ENCODE data around the gene CD209.

The CD209 gene

GRCh38 chr19:7729211-7729610 is 18.1 kb downstream of the CD209 start:
- no peaks in the 10 kb centered on the region for H3K9me3 ChIP-seq (ENCODE audit: control insufficient read depth, insufficient read depth, low read depth, low read length)
- H3K4me3 ChIP-seq (ENCODE audit: low read depth, low read length), result peak overlapping the region; percentile 58
- peaks cover 87% of the 10 kb centered on the region for H3K27me3 ChIP-seq (ENCODE audit: control insufficient read depth, insufficient read depth, low read length)
- H3K4me1 ChIP-seq (ENCODE audit: control insufficient read depth, insufficient read depth, low read length), result peaks cover 9% of the 10 kb centered on the region; the same call in 1 of the 2 replicates
- no peak overlapping the region for H3K9ac ChIP-seq (ENCODE audit: low read length)
- no peak overlapping the region for H3K27ac ChIP-seq (ENCODE audit: low read depth, low read length)
- no peaks in the 10 kb centered on the region for H3K36me3 ChIP-seq (ENCODE audit: control insufficient read depth, insufficient read depth, low read length)

DNA sequence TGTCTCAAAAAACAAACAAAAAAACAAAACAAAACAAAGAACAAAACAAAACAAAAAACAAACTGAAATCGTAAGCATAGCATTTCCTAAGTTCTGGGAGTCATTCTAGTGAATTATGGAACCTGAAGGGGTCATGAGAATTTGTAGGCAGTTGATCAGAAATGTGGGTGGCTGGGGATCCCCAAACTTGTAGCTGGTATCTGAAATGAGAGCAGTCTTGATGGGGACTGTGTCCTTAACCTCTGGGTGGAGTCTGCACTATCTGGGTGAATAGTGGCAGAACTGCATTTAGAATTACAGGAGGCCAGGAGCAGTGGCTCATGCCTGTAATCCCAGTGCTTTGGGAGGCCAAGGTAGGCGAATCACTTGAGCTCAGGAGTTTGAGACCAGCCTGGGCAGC is 21.5 kb downstream of the CD209 start:
- Histone ChIP-seq H3K4me1 (ENCODE audit: control insufficient read depth, insufficient read depth, low read length) (peaks cover 9% of the 10 kb centered on the region; the same call in 1 of the 2 replicates), H3K27ac (ENCODE audit: low read depth, low read length) (no peak overlapping the region), H3K9me3 (ENCODE audit: control insufficient read depth, insufficient read depth, low read depth, low read length) (no peaks in the 10 kb centered on the region), H3K27me3 (ENCODE audit: control insufficient read depth, insufficient read depth, low read length) (peaks cover 70% of the 10 kb centered on the region), H3K36me3 (ENCODE audit: control insufficient read depth, insufficient read depth, low read length) (no peaks in the 10 kb centered on the region), H3K4me3 (ENCODE audit: low read depth, low read length) (no peak overlapping the region), H3K9ac (ENCODE audit: low read length) (no peak overlapping the region)

DNA sequence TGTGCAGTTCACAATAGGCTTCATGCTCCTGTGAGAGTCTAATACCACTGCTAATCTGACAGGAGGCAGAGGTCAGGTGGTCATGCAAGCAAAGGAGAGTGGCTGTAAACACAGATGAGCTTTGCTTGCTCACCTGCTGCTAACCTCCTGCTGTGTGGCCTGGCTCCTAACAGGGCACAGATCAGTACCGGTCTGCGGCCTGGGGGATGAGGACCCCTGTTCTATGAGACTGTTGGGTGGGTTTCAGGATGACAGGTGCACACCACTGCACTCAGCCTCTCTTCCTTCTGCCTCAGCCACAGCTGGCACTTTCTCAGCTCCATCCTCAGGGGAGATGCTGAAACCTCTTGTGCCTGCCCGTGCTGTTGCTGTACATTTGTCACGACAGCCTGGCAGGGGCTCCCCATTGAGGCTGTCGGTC is 25.1 kb downstream of the CD209 start:
- no peaks in the 10 kb centered on the region for H3K4me1 ChIP-seq (ENCODE audit: control insufficient read depth, insufficient read depth, low read length)
- no peak overlapping the region for H3K27ac ChIP-seq (ENCODE audit: low read depth, low read length)
- H3K4me3 ChIP-seq (ENCODE audit: low read depth, low read length), result no peak overlapping the region
- no peaks in the 10 kb centered on the region for H3K9me3 ChIP-seq (ENCODE audit: control insufficient read depth, insufficient read depth, low read depth, low read length)
- H3K27me3 ChIP-seq (ENCODE audit: control insufficient read depth, insufficient read depth, low read length), result peaks cover 42% of the 10 kb centered on the region; the same call in 1 of the 2 replicates
- no peaks in the 10 kb centered on the region for H3K36me3 ChIP-seq (ENCODE audit: control insufficient read depth, insufficient read depth, low read length)
- H3K9ac ChIP-seq (ENCODE audit: low read length), result no peak overlapping the region

- H3K36me3 ChIP-seq (ENCODE audit: control insufficient read depth, insufficient read depth, low read length), result no peaks in the 10 kb centered on the region
- H3K27me3 ChIP-seq (ENCODE audit: control insufficient read depth, insufficient read depth, low read length), result peaks cover 29% of the 10 kb centered on the region; the same call in 1 of the 2 replicates
- H3K9ac ChIP-seq (ENCODE audit: low read length), result no peak overlapping the region
- H3K4me3 ChIP-seq (ENCODE audit: low read depth, low read length), result no peak overlapping the region
- H3K9me3 ChIP-seq (ENCODE audit: control insufficient read depth, insufficient read depth, low read depth, low read length), result peaks cover 4% of the 10 kb centered on the region; the same call in 1 of the 2 replicates
- no peaks in the 10 kb centered on the region for H3K4me1 ChIP-seq (ENCODE audit: control insufficient read depth, insufficient read depth, low read length)
- no peak overlapping the region for H3K27ac ChIP-seq (ENCODE audit: low read depth, low read length)
Observed at GRCh38 chr19:7720351-7720750, 27.0 kb downstream of the CD209 start.

- peaks cover 21% of the 10 kb centered on the region; the same call in 1 of the 2 replicates for H3K27me3 ChIP-seq (ENCODE audit: control insufficient read depth, insufficient read depth, low read length)
- H3K36me3 ChIP-seq (ENCODE audit: control insufficient read depth, insufficient read depth, low read length), result no peaks in the 10 kb centered on the region
- H3K4me1 ChIP-seq (ENCODE audit: control insufficient read depth, insufficient read depth, low read length), result no peaks in the 10 kb centered on the region
- H3K27ac ChIP-seq (ENCODE audit: low read depth, low read length), result no peak overlapping the region
- peaks cover 4% of the 10 kb centered on the region; the same call in 1 of the 2 replicates for H3K9me3 ChIP-seq (ENCODE audit: control insufficient read depth, insufficient read depth, low read depth, low read length)
- no peak overlapping the region for H3K9ac ChIP-seq (ENCODE audit: low read length)
- no peak overlapping the region for H3K4me3 ChIP-seq (ENCODE audit: low read depth, low read length)
Observed at GRCh38 chr19:7718668-7719067, 28.7 kb downstream of the CD209 start.

GRCh38 chr19:7716762-7717161 is 30.6 kb downstream of the CD209 start:
- no peaks in the 10 kb centered on the region for H3K36me3 ChIP-seq (ENCODE audit: control insufficient read depth, insufficient read depth, low read length)
- no peaks in the 10 kb centered on the region for H3K4me1 ChIP-seq (ENCODE audit: control insufficient read depth, insufficient read depth, low read length)
- peaks cover 8% of the 10 kb centered on the region; the same call in 1 of the 2 replicates for H3K27me3 ChIP-seq (ENCODE audit: control insufficient read depth, insufficient read depth, low read length)
- H3K27ac ChIP-seq (ENCODE audit: low read depth, low read length), result no peak overlapping the region
- H3K9me3 ChIP-seq (ENCODE audit: control insufficient read depth, insufficient read depth, low read depth, low read length), result peaks cover 4% of the 10 kb centered on the region; the same call in 1 of the 2 replicates
- H3K9ac ChIP-seq (ENCODE audit: low read length), result no peak overlapping the region
- no peak overlapping the region for H3K4me3 ChIP-seq (ENCODE audit: low read depth, low read length)

DNA sequence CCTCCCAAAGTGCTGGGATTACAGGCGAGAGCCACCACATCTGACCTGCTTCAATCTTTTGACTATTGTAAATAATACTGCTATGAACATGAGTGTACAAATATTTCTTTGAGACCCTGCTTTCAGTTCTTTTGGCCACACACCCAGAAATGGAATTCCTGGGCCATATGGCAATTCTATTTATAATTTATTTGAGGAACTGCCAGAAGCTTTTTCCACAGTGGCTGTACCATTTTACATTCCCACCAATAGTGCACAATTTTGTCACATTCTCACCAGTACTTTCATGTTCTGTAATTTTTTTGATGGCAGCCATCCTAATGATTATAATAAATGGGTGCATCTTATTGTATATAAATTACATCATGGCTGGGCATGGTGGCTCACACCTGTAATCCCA is 31.7 kb downstream of the CD209 start:
- H3K27ac ChIP-seq (ENCODE audit: low read depth, low read length), result no peak overlapping the region
- no peak overlapping the region for H3K9ac ChIP-seq (ENCODE audit: low read length)
- peaks cover 6% of the 10 kb centered on the region; the same call in 1 of the 2 replicates for H3K27me3 ChIP-seq (ENCODE audit: control insufficient read depth, insufficient read depth, low read length)
- H3K9me3 ChIP-seq (ENCODE audit: control insufficient read depth, insufficient read depth, low read depth, low read length), result peaks cover 4% of the 10 kb centered on the region; the same call in 1 of the 2 replicates
- H3K36me3 ChIP-seq (ENCODE audit: control insufficient read depth, insufficient read depth, low read length), result no peaks in the 10 kb centered on the region
- H3K4me1 ChIP-seq (ENCODE audit: control insufficient read depth, insufficient read depth, low read length), result no peaks in the 10 kb centered on the region
- H3K4me3 ChIP-seq (ENCODE audit: low read depth, low read length), result no peak overlapping the region

DNA sequence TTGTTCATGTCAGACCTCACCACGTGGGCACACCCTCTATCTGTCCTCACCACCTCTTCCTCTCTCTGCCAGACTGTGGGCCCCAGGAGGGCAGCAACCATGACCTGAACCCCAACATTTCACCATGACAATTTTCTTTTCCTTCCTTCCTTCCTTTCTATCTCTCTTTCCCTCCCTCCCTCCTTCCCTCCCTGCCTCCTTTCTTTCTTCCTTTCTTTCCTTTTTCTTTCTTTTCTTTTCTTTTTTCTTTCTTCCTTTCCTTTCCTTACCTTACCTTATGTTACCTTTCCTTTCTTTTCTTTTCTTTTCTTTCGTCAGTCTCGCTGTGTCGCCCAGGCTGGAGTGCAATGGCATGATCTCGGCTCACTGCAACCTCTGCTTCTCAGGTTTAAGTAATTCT is 36.7 kb downstream of the CD209 start:
- no peaks in the 10 kb centered on the region for H3K4me1 ChIP-seq (ENCODE audit: control insufficient read depth, insufficient read depth, low read length)
- H3K27me3 ChIP-seq (ENCODE audit: control insufficient read depth, insufficient read depth, low read length), result peaks cover 3% of the 10 kb centered on the region; the same call in 1 of the 2 replicates
- H3K9ac ChIP-seq (ENCODE audit: low read length), result no peak overlapping the region
- no peak overlapping the region for H3K27ac ChIP-seq (ENCODE audit: low read depth, low read length)
- H3K4me3 ChIP-seq (ENCODE audit: low read depth, low read length), result no peak overlapping the region
- no peaks in the 10 kb centered on the region for H3K9me3 ChIP-seq (ENCODE audit: control insufficient read depth, insufficient read depth, low read depth, low read length)
- no peaks in the 10 kb centered on the region for H3K36me3 ChIP-seq (ENCODE audit: control insufficient read depth, insufficient read depth, low read length)

DNA sequence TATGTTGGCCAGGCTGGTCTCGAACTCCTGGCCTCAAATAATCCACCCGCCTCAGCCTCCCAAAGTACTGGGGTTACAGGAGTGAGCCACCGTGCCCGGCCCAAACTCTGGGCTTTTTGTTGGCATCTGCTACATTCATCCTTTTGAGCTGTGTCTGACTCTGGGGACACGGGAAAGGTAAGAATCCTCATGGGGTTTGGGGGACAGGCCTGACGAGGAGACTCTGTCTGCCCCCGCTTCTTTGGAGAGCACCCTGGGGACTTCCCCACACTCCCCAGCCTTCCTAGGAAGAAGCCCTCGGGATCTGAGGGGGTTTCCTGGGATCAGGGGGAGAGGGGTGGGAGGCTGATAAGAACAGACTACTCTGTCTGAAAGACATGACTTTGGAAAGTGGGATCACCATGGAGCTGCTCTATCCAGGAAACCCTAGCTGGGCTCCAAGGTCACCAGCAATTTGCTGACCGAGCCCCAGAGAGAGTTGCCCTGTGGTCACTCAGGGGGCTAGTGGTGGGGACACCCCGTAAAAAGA is 37.3 kb downstream of the CD209 start:
- Histone ChIP-seq H3K9ac (ENCODE audit: low read length) (no peak overlapping the region), H3K9me3 (ENCODE audit: control insufficient read depth, insufficient read depth, low read depth, low read length) (no peaks in the 10 kb centered on the region), H3K4me3 (ENCODE audit: low read depth, low read length) (no peak overlapping the region), H3K4me1 (ENCODE audit: control insufficient read depth, insufficient read depth, low read length) (no peaks in the 10 kb centered on the region), H3K27me3 (ENCODE audit: control insufficient read depth, insufficient read depth, low read length) (peaks cover 3% of the 10 kb centered on the region; the same call in 1 of the 2 replicates), H3K36me3 (ENCODE audit: control insufficient read depth, insufficient read depth, low read length) (no peaks in the 10 kb centered on the region), H3K27ac (ENCODE audit: low read depth, low read length) (no peak overlapping the region)

GRCh38 chr19:7706955-7707456 is 40.3 kb downstream of the CD209 start:
- no peak overlapping the region for H3K9ac ChIP-seq (ENCODE audit: low read length)
- no peak overlapping the region for H3K27ac ChIP-seq (ENCODE audit: low read depth, low read length)
- no peaks in the 10 kb centered on the region for H3K9me3 ChIP-seq (ENCODE audit: control insufficient read depth, insufficient read depth, low read depth, low read length)
- no peaks in the 10 kb centered on the region for H3K36me3 ChIP-seq (ENCODE audit: control insufficient read depth, insufficient read depth, low read length)
- H3K27me3 ChIP-seq (ENCODE audit: control insufficient read depth, insufficient read depth, low read length), result peaks cover 15% of the 10 kb centered on the region; the same call in 1 of the 2 replicates
- no peak overlapping the region for H3K4me3 ChIP-seq (ENCODE audit: low read depth, low read length)
- no peaks in the 10 kb centered on the region for H3K4me1 ChIP-seq (ENCODE audit: control insufficient read depth, insufficient read depth, low read length)

DNA sequence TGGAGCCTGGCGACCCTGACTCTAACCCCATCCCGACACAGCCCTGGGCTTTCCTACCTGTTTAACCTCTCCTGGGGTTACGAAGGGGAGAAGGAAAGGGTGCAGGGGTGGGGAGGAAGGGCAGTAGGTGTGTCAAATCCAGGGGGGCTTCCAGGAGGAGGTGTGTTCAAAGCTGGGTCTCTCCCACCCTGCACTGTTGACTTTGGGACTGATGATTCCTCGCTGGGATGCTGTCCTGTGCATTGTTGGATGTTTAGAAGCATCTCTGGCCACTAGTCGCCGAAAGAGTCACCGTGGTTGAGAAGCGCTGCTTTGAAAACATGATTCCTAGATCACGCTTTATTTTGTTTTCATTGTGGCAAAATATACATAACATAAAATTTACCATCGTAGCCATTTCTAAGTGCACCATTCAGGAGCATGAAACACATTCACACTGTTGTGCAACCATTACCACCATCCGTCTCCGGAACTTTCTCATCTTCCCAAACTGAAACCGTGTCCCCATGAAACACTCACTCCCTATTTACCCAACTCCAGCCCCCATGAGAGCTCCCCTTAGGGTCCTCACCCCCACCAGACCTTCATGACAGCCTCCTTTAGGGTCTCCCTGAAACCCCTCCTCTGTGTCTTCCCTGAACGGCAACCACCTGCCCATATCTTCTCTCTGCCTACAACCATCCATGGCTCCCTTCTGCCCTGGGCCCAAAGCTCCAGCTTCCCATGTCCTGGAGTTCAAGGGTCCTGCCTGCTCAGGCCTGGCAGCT is 41.0 kb downstream of the CD209 start:
- no peaks in the 10 kb centered on the region for H3K4me1 ChIP-seq (ENCODE audit: control insufficient read depth, insufficient read depth, low read length)
- H3K27me3 ChIP-seq (ENCODE audit: control insufficient read depth, insufficient read depth, low read length), result peaks cover 15% of the 10 kb centered on the region; the same call in 1 of the 2 replicates
- H3K27ac ChIP-seq (ENCODE audit: low read depth, low read length), result no peak overlapping the region
- H3K9me3 ChIP-seq (ENCODE audit: control insufficient read depth, insufficient read depth, low read depth, low read length), result no peaks in the 10 kb centered on the region
- H3K4me3 ChIP-seq (ENCODE audit: low read depth, low read length), result no peak overlapping the region
- H3K36me3 ChIP-seq (ENCODE audit: control insufficient read depth, insufficient read depth, low read length), result no peaks in the 10 kb centered on the region
- no peak overlapping the region for H3K9ac ChIP-seq (ENCODE audit: low read length)
